K562 (cell line): ENCODE measurements around the gene TSKS.

Source experiments
- ARNT ChIP-seq, 2 experiments: fragments of 450-650 bp; IDR thresholded peaks; 2 replicates each; pipeline ENCODE4 v1.6.1; 2016; ENCODE audit warnings: mild to moderate bottlenecking in 1 of 2
- PHF20 ChIP-seq: fragments of 450-650 bp; IDR thresholded peaks from 2 replicates; pipeline ENCODE4 v1.6.1; 2018; ENCODE audit not compliant: partially characterized antibody
- PRMT5 ChIP-seq: sonication (generic); formaldehyde crosslinking; IDR thresholded peaks from 2 replicates; pipeline ENCODE4 v1.5.0; 2020; ENCODE audit warnings: missing genetic modification reagents
- RBM14 ChIP-seq: fragments of 200-400 bp; formaldehyde crosslinking; IDR thresholded peaks from 2 replicates; pipeline ENCODE4 v1.6.1; 2018; ENCODE audit warnings: low read depth, mild to moderate bottlenecking, low read length, moderate library complexity, borderline replicate concordance; ENCODE audit not compliant: insufficient read depth
- SETDB1 ChIP-seq: IDR thresholded peaks from one replicate; pipeline ENCODE4 v1.6.1; 2012; ENCODE audit warnings: low read length, control low read depth, inconsistent platforms

- TF ChIP-seq PRMT5 (CRISPR knock-in tag): no peak
- no peak for TF ChIP-seq SETDB1
- no peak for TF ChIP-seq RBM14
- TF ChIP-seq PHF20: no peak
- TF ChIP-seq ARNT (IDR thresholded peaks at IDR 0.05): no peak
These were observed 71.6 kb downstream of the TSKS start for GRCh38 chr19:49691243-49692146.
